Measurements from ENCODE around the gene ARHGAP26.

Gene ARHGAP26

GRCh38 chr5:143121135-143121475, 350.9 kb downstream of the ARHGAP26 start:
- TF ChIP-seq CTCF (IDR thresholded peaks at IDR 0.05; ENCODE audit: control insufficient read depth, extremely low read depth, insufficient read depth) = no peak
- no peak overlapping the region for H3K4me3 ChIP-seq (ENCODE audit: low read depth, low read length)
- no peak for DNase-seq (ENCODE audit: low read depth)

- no peak for DNase-seq (ENCODE audit: low read depth)
- TF ChIP-seq CTCF (IDR thresholded peaks at IDR 0.05; ENCODE audit: control insufficient read depth, extremely low read depth, insufficient read depth) = no peak
- H3K4me3 ChIP-seq (ENCODE audit: low read depth, low read length) = no peak overlapping the region
Observed at GRCh38 chr5:143124593-143124992, 354.4 kb downstream of the ARHGAP26 start.

- TF ChIP-seq CTCF (IDR thresholded peaks at IDR 0.05; ENCODE audit: control insufficient read depth, extremely low read depth, insufficient read depth) = no peak
- DNase-seq (ENCODE audit: low read depth) = no peak
- H3K4me3 ChIP-seq (ENCODE audit: low read depth, low read length) = no peak overlapping the region
Observed at GRCh38 chr5:143126174-143127019, 356.2 kb downstream of the ARHGAP26 start.

GRCh38 chr5:143128412-143129071, 358.4 kb downstream of the ARHGAP26 start:
- DNase-seq (ENCODE audit: low read depth) = no peak
- TF ChIP-seq CTCF (IDR thresholded peaks at IDR 0.05; ENCODE audit: control insufficient read depth, extremely low read depth, insufficient read depth) = no peak

GRCh38 chr5:143129203-143129602, 359.0 kb downstream of the ARHGAP26 start:
- DNase-seq (ENCODE audit: low read depth) = no peak
- H3K4me3 ChIP-seq (ENCODE audit: low read depth, low read length) = no peak overlapping the region
- TF ChIP-seq CTCF (IDR thresholded peaks at IDR 0.05; ENCODE audit: control insufficient read depth, extremely low read depth, insufficient read depth) = no peak

More at GRCh38 chr5:143128412-143129071, 358.4 kb downstream of the ARHGAP26 start:
- no peak overlapping the region for H3K4me3 ChIP-seq (ENCODE audit: low read depth, low read length)

GRCh38 chr5:143129910-143130612, 359.9 kb downstream of the ARHGAP26 start:
- H3K4me3 ChIP-seq (ENCODE audit: low read depth, low read length) = no peak overlapping the region
- no peak for DNase-seq (ENCODE audit: low read depth)
- TF ChIP-seq CTCF (IDR thresholded peaks at IDR 0.05; ENCODE audit: control insufficient read depth, extremely low read depth, insufficient read depth) = no peak

Data from LNCaP clone FGC (cell line).